ENCODE measurements around the gene HINT2.

HINT2 gene

GRCh38 chr9:35840881-35841644, 26.2 kb upstream of the HINT2 start:
- no peak for DNase-seq

GRCh38 chr9:35839926-35840325, 25.1 kb upstream of the HINT2 start:
- no peak for DNase-seq

- no peak for DNase-seq
These were observed 21.8 kb upstream of the HINT2 start for GRCh38 chr9:35836595-35836994.

- DNase-seq, result no peak
These were observed 20.9 kb upstream of the HINT2 start for GRCh38 chr9:35835766-35836165.

GRCh38 chr9:35835216-35835632, 20.4 kb upstream of the HINT2 start:
- no peak for DNase-seq

DNA sequence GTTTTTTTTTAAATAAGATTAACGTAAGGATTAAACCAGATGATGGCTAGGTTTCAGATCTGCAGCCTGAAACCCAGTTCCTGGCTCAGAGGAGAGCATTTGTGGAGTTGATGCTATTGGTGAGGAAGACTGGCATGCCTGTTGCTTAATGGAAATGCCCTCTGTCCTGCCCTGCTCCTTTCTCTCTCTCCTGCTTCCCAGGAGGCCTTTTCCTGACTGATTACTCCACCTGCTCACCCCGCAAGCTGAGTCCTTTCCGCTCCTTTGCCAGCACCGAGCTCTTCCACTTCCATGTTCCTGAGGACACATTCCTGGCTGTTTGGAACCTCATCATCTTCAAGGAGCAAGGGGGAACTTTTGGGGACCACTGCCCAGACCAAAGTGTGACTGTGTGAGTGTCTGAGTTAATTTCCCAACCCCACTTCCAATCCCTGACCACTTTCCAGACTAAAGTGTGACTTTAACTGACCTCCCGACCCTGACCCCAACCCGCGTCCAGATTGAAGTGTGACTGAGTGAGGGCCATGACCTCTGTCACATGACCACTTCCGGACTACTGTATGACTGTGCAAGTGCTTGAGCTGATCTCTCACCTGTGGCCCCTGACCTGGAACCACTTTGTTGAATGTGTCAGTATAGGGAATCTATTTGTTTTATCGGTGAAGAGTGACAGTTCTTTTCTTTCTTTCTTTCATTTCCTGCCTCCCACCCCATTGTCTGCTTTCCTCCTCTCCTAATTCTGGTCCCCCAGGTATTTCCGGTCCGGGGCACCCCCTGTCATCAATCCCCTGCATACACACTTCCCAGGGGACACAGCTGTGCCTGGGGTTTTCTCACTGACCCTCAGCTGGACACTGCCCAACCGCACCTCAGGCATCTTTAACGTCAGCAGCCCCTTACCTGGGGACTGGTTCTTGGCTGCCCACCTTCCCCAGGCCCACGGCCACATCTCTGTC, 19.7 kb upstream of the HINT2 start:
- DNase-seq, result no peak

GRCh38 chr9:35832814-35833213, 18.0 kb upstream of the HINT2 start:
- DNase-seq, result no peak

DNA sequence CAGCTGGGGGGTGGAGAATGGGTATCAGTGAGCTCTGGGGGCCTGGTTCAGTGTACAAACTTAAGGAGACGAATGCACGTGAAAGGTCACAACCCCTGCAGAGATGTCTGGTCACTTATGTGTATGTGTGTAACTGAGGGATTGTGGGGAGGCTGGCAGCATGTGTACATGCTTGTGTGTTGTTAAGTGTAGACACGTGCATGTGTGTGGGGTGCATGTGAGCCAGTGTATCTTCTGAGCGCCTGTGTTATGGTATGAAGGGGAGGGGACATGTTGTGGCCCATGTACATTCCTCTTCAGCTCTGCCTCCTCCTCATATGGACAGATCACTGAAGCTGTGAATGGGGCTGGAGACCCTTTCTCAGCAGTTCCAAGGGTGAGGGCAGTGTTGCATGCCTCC, 16.2 kb upstream of the HINT2 start:
- no peak for DNase-seq

GRCh38 chr9:35829764-35830096, 14.9 kb upstream of the HINT2 start:
- no peak for DNase-seq

- peak; percentile 97 for DNase-seq
These were observed 14.4 kb upstream of the HINT2 start, which contains the start of gene TMEM8B for GRCh38 chr9:35829084-35829763. Gene TMEM8B, plus strand, starts transcription at chr9:35829228. Its CDS starts 220 bp downstream, at chr9:35829448.

GRCh38 chr9:35828716-35829083, 13.9 kb upstream of the HINT2 start, which contains the start of gene FAM221B:
Gene FAM221B, minus strand, starts transcription at chr9:35828732. Its CDS starts 2,571 bp downstream, at chr9:35826161.
- DNase-seq, result no peak

DNA sequence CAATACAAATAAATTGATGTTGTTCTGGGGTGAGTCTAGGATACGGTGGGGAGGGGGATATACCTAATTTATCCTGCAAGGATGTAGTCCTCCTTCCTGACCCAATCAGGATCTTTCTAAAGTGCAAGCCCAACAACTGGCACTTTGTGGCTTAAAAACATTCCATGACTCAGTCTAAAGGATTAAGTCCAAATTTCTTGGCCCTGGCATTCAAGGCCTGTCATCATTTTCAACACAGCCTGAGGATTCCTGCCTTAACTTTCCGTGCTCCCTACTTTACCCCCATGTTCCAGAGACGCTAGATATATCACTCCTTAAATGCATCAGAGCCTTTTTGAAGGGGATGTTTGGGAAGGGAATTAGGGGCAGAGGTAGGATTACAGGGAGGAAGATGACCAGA, 12.6 kb upstream of the HINT2 start:
- DNase-seq, result no peak

DNA sequence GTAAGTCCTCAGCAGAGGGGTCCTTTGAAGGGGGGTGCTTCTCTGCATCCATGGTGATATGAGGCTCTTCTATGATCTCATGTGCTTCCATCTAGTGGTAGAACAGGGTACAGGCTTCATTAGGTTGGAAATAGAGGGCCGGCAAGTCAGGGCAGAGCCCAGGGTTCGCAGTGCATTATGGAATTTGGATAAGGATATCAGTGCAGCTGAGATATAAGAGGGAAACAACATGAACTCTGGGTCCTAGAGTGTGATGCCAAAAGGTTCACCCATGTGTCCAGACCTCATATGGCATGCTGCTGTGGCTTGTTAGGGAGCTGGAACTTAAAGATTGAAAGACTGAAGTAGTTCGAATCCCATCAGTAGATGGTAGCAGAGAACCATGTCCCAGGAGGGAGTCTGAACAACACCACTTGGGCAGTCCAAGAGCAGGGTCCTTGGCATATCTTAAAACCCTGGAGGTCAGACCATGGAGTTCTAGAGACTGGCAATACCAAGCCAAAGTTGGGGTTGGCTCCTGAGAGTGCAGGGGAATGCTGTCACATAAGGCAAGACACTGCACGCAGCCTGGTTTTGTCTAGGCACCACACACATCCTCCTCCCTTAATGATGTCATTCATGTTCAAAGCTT, 11.3 kb upstream of the HINT2 start:
- no peak for DNase-seq

- DNase-seq, result no peak
These were observed 8.1 kb upstream of the HINT2 start for GRCh38 chr9:35822926-35823325.

DNA sequence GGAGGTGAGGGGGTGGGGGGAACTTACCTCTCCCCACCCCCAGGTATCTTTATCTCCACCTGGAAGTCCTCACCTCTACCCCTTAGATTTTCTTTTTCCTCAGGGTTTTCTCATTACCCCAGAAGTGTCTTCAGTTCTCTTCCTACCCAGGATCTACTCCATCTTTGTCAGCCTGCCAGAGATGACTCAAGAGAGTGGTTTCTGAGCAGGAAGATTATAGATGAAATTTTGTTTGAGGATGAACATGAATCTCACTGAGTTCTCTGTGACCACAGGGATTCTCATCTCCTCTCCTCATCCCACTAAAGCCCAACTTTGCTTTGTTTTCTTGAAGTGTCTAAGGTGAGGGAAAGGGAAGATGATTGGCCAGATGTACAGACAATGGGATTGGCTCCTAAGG, 5.2 kb upstream of the HINT2 start:
- DNase-seq, result no peak

DNA sequence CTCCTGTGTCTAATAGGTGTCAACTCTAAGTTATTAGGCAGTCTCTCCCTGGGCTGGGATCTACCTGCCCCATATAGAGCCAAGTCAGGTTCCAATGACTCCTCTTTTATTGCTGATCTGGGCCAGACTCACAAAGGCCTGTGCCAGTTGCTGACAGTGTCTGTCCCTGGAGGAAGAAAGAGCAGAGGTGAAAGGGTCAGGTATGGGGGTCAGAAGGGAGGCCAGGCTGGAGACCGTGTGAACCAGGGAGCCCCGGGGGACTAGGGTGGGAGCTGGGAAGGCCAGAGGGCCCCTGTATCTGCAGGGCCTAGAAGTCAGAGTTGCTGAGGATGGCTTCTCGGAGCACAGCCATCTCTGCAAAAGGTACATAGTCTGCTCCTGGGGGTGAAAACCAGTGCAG, 3.5 kb upstream of the HINT2 start:
- no peak for DNase-seq

DNA sequence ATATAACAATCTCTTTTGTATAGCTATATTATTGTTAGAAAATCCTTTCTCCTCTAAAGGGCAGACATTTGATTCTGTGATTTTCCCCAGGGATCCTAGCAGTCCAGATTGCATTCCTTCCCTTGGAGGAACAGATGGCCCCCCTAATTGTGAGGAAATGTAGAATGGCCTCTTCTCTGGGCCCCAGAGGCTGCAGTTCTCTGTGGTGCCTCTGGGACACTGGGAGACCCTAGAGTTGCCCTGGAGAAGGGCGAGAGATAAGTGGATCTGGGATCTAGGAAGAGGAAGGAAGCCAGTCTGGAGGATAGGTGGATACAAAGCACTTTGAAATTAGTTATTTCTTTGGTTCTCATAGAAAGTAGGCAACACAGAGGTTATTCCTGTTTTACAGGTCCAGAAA, 1.9 kb upstream of the HINT2 start:
- no peak for DNase-seq

- peak; percentile 86 for DNase-seq
These were observed 569 bp downstream of the HINT2 start for GRCh38 chr9:35814106-35814840.

DNA sequence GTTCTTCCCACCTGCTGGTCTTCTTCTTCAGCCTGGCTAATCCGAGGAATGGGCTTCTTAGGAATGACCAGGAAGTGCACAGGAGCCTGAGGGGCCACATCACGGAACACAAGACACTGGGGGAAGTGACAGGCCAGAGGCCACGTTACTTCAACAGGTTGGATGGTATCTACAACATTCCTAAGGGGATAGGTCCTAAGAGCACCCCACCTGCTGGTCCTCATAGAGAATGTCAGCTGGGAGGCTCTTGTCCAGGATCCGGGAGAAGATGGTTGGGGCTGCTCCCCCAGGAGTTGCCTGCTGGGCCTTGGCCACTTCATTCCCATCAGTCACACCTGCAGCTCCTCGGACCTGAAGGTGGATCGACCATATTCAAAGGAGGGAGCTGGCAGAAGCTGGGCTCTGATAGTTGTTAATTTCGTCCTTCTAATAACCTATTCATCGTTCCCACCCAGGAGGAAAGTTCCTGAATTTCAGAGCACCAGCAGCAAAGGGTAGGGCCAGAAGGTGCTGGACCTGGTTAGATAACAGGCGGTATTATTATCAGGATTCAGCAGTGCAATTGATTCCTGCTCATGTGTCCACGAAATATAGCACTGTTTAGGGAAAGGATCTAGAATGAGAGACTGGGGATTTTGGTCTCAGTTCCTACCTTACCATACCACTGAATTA, 1.3 kb downstream of the HINT2 start:
- no peak for DNase-seq

- peak; percentile 97 for DNase-seq
These were observed 2.7 kb downstream of the HINT2 start, which contains the start of gene SPAG8 for GRCh38 chr9:35812025-35812602. Gene SPAG8, minus strand, starts transcription at chr9:35812262. Its CDS starts 115 bp downstream, at chr9:35812147.

Measured in femur (tissue), 1 donor.